Ecto neural progenitor cell (in vitro differentiated cells): ENCODE results near the gene SKP1.

Experiments used
- DNase-seq: peaks from one replicate; pipeline ENCODE4 v3.0.0-alpha.2; 2018; ENCODE audit warnings: low spot score

SKP1 gene

GRCh38 chr5:134130239-134130945, 46.4 kb downstream of the SKP1 start:
- DNase-seq = no peak

- DNase-seq = no peak
These were observed 47.1 kb downstream of the SKP1 start for GRCh38 chr5:134129411-134130238.

- DNase-seq = no peak
These were observed 48.1 kb downstream of the SKP1 start for GRCh38 chr5:134128648-134128995.

GRCh38 chr5:134127988-134128647, 48.6 kb downstream of the SKP1 start:
- no peak for DNase-seq

- no peak for DNase-seq
These were observed 49.3 kb downstream of the SKP1 start for GRCh38 chr5:134127376-134127861.

GRCh38 chr5:134125039-134126015, 51.4 kb downstream of the SKP1 start:
- no peak for DNase-seq

- DNase-seq = no peak
These were observed 52.3 kb downstream of the SKP1 start for GRCh38 chr5:134124289-134125038.

- no peak for DNase-seq
These were observed 53.4 kb downstream of the SKP1 start for GRCh38 chr5:134123360-134123759.

GRCh38 chr5:134122530-134122929, 54.2 kb downstream of the SKP1 start:
- DNase-seq = no peak

- no peak for DNase-seq
These were observed 56.2 kb downstream of the SKP1 start for GRCh38 chr5:134120386-134121138.

- DNase-seq = no peak
These were observed 57.0 kb downstream of the SKP1 start for GRCh38 chr5:134119720-134120119.

GRCh38 chr5:134118212-134118835, 58.4 kb downstream of the SKP1 start:
- DNase-seq = no peak

- no peak for DNase-seq
These were observed 59.7 kb downstream of the SKP1 start for GRCh38 chr5:134116789-134117761.

GRCh38 chr5:134116286-134116685, 60.5 kb downstream of the SKP1 start:
- no peak for DNase-seq

- DNase-seq = no peak
These were observed 61.0 kb downstream of the SKP1 start for GRCh38 chr5:134115806-134116175.

- peak; percentile 75 for DNase-seq
These were observed 61.6 kb downstream of the SKP1 start for GRCh38 chr5:134114886-134115805.
